H1 (cell line): ENCODE results near the gene TNS3. TPM values are rescaled to one million over a fixed set of nuclear protein-coding genes. Genes with fewer than 3 reads are reported as not detected.
A peak's percentile ranks its signal among the peaks of the same experiment; 100 is the strongest.

Experiments used
- CTBP2 ChIP-seq: IDR thresholded peaks from 2 replicates; pipeline ENCODE4 v1.7.0; 2011; ENCODE audit warnings: borderline replicate concordance, mild to moderate bottlenecking, moderate library complexity, mixed read lengths, low read length; ENCODE audit not compliant: insufficient read depth, insufficient read length
- HDAC6 ChIP-seq: IDR thresholded peaks from one replicate; pipeline ENCODE4 v1.7.1; 2012; ENCODE audit warnings: low read depth, mild to moderate bottlenecking, inconsistent platforms, low read length, moderate library complexity
- NRF1 ChIP-seq: IDR thresholded peaks from 2 replicates; pipeline ENCODE4 v1.6.1; 2011; ENCODE audit warnings: mild to moderate bottlenecking, low read depth, low read length, improper control_type of control experiment
- SAP30 ChIP-seq: fragments of 300-600 bp; sonication (generic); IDR thresholded peaks from 2 replicates; pipeline ENCODE4 v1.7.1; 2012; ENCODE audit warnings: low read length, moderate library complexity, mild to moderate bottlenecking, inconsistent platforms; ENCODE audit not compliant: insufficient read depth, insufficient replicate concordance
- TAF1 ChIP-seq: IDR thresholded peaks from 2 replicates; pipeline ENCODE4 v1.6.1; 2011; ENCODE audit warnings: mild to moderate bottlenecking, low read depth, low read length
- TCF12 ChIP-seq: IDR thresholded peaks from 2 replicates; pipeline ENCODE4 v1.6.1; 2011; ENCODE audit warnings: low read depth, mild to moderate bottlenecking, low read length
- TEAD4 ChIP-seq: IDR thresholded peaks from 2 replicates; pipeline ENCODE4 v1.6.1; 2012; ENCODE audit warnings: low read depth, low read length, inconsistent platforms, mixed read lengths
- polyA plus RNA-seq, 7 experiments: library from polyadenylated mRNA; depleted of rRNA in 3 of 7; stranded (reverse) in 5 of 7; unstranded in 2 of 7; fragments of >200 nt in 5 of 7; fragments of 200-250 nt in 2 of 7; gene quantifications; 1 replicate in 5 of 7; 2 replicates in 1 of 7; 4 replicates in 1 of 7; pipeline versions ENCODE4 v1.2.1 to v1.2.3, GENCODE V29; 2011 to 2013; ENCODE audit warnings: missing spikeins in 2 of 7, mixed read lengths in 2 of 7
- total RNA-seq: library from RNA; stranded (reverse); fragmentation: NEBNext Ultra II Directional; extraction: Animal tissue kit (Norgen Biotek cat#: 25700); gene quantifications from 2 replicates; pipeline ENCODE4 v1.2.1, GENCODE V29; 2021

TNS3 gene
- total and polyA plus RNA-seq, 2 of the 8 experiments (the other 6 are each of a cell fraction or from before 2014, with no cell fraction given), result 11.9 to 24.2 TPM

- TF ChIP-seq TCF12 (0 out of 2 replicates have a peak, but pooled peaks have one; percentile 20), SAP30 (no peak), CTBP2 (no peak), NRF1 (no peak), TEAD4 (peak; percentile 47; the same call in 1 of the 2 replicates), TAF1 (0 out of 2 replicates have a peak, but pooled peaks have one; percentile 18), HDAC6 (no peak)
These were observed 201.4 kb downstream of the TNS3 start (continued) for GRCh38 chr7:47380325-47381133.
